ENCODE measurements around the gene PTPRO.

Gene PTPRO

GRCh38 chr12:15561396-15561795, 239.1 kb downstream of the PTPRO start:
- DNase-seq (ENCODE audit: low spot score), result no peak

- no peak for DNase-seq (ENCODE audit: low spot score)
These were observed 240.0 kb downstream of the PTPRO start for GRCh38 chr12:15562263-15562662.

GRCh38 chr12:15563663-15564062, 241.4 kb downstream of the PTPRO start:
- DNase-seq (ENCODE audit: low spot score), result peak; percentile 16

- no peak for DNase-seq (ENCODE audit: low spot score)
These were observed 252.0 kb downstream of the PTPRO start for GRCh38 chr12:15574353-15574752.

GRCh38 chr12:15575671-15576541, 253.6 kb downstream of the PTPRO start:
- no peak for DNase-seq (ENCODE audit: low spot score)

- no peak for DNase-seq (ENCODE audit: low spot score)
These were observed 258.1 kb downstream of the PTPRO start for GRCh38 chr12:15580431-15580830.

GRCh38 chr12:15581006-15581405, 258.7 kb downstream of the PTPRO start:
- no peak for DNase-seq (ENCODE audit: low spot score)

GRCh38 chr12:15583804-15584203, 261.5 kb downstream of the PTPRO start:
- no peak for DNase-seq (ENCODE audit: low spot score)

- DNase-seq (ENCODE audit: low spot score), result no peak
These were observed 262.2 kb downstream of the PTPRO start for GRCh38 chr12:15584366-15585041.

- no peak for DNase-seq (ENCODE audit: low spot score)
These were observed 267.2 kb downstream of the PTPRO start for GRCh38 chr12:15589328-15590032.

GRCh38 chr12:15590180-15590826, 268.0 kb downstream of the PTPRO start:
- DNase-seq (ENCODE audit: low spot score), result peak; percentile 53

GRCh38 chr12:15591811-15592210, 269.5 kb downstream of the PTPRO start:
- no peak for DNase-seq (ENCODE audit: low spot score)

GRCh38 chr12:15592934-15593333, 270.6 kb downstream of the PTPRO start:
- DNase-seq (ENCODE audit: low spot score), result no peak

- DNase-seq (ENCODE audit: low spot score), result no peak
These were observed 273.9 kb downstream of the PTPRO start for GRCh38 chr12:15596174-15596573.

- no peak for DNase-seq (ENCODE audit: low spot score)
These were observed 275.0 kb downstream of the PTPRO start for GRCh38 chr12:15597125-15597830.

- DNase-seq (ENCODE audit: low spot score), result no peak
These were observed 277.1 kb downstream of the PTPRO start for GRCh38 chr12:15599266-15600037.

GRCh38 chr12:15600223-15600935, 278.1 kb downstream of the PTPRO start:
- DNase-seq (ENCODE audit: low spot score), result no peak

- DNase-seq (ENCODE audit: low spot score), result no peak
These were observed 279.0 kb downstream of the PTPRO start for GRCh38 chr12:15601210-15601800.

- DNase-seq (ENCODE audit: low spot score), result no peak
These were observed 279.9 kb downstream of the PTPRO start for GRCh38 chr12:15602051-15602672.
